Adipose tissue (tissue), 3 donors: Measurements from ENCODE around the gene ZFAND4. TPM values are rescaled to one million over a fixed set of nuclear protein-coding genes. Genes with fewer than 3 reads are reported as not detected.
"Not testable (repeated sequence)": the region's sequence is repeated elsewhere in the genome, so short reads cannot be mapped to it uniquely, and the experiment has no call there.

Source experiments
- H3K27ac ChIP-seq: one replicate; pipeline ENCODE4 v1.5.1; 2013; ENCODE audit warnings: low read depth, low read length
- WGBS, 3 donors: extraction: QIAGEN DNeasy Blood & Tissue Kit; methylation state at CpG; one replicate each; pipeline ENCODE4 v1.1.7; 2013; 5-methylcytosine and 5-hydroxymethylcytosine counted together
- polyA plus RNA-seq, 3 donors: library from polyadenylated mRNA; stranded (reverse); fragments of 200-250 nt; gene quantifications; one replicate each; pipeline ENCODE4 v1.2.3, GENCODE V29; 2013
- donor health status: healthy with polysubstance abuse.
- donor health status: Bipolar disorder and iron deficiency.
- donor health status: healthy.

ZFAND4 gene
- 1 to 10 TPM; 2.4 to 3.4 (median 2.9) TPM for polyA plus RNA-seq

GRCh38 chr10:45672181-45673073 is at the start of gene ZFAND4:
ZFAND4 (minus strand) TSS chr10:45672772; CDS start chr10:45663725, 9,047 bp downstream.
- WGBS, 3 donors: 0 to 1% (median 1%) methylated on average over 91 to 96 of the region's 96 CpGs
- H3K27ac ChIP-seq: no peak within 1 kb of the TSS

DNA sequence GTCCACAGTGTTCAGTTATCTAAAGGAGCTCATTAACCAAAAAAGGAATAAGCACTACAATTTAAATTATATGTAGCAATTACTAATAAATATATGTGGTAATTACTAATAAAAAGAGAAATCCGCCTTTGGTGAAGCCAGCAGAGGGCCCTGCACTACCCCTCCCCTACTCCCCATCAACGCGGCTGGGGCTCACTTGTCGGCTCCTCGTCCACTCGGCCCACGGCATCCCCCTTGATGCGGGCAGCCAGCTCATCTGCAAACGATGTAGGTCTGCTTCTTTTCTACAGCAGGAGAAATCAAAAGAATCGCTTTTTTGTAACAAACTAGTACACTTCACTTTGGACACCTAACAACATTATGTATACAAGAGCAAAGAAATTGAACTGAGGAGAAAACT is 48.9 kb upstream of the ZFAND4 start:
- not testable (repeated sequence) for H3K27ac ChIP-seq
- 51 to 76% (median 71%) methylated on average over 9 to 10 of the region's 10 CpGs for WGBS, 3 donors

DNA sequence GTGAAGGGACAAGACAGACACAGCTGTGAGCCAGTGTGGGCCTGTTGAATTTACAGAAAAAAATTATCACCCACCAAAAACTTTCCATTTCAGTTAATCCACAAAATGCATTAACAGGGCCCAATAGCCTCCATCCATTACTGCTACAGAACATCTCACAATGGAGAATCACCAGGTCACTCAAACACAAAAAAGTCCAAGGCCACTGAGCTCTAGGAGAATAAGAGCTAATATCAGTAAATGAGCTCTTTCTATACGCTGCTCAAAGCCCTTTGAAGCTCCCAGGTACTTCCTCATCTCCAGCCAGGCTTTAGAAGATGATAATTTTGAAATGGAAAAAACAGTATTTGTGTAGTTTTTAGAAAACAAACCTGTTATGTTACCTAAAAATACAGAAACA is 45.1 kb upstream of the ZFAND4 start:
- H3K27ac ChIP-seq: not testable (repeated sequence)
- WGBS, 3 donors: 66 to 81% (median 73%) methylated on average over 1 of the region's 1 CpG

DNA sequence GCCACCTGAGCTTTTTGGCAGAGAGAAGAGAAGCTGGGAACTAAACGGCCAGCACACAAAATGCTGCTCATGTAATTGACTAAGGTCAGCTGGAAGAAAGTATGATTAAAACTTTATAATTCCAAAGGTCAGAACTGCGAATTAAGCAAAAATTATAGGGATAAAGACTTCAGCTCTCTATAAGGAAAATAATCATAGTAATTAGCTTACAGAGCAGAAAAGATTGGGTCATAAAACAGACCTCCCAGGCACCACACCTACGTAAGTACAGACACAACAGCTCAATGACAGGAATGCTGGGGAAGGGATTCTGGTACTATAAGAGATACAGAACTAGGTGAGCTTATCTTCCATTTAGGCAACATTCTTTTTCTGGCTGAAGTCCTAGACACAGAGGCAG is 44.5 kb upstream of the ZFAND4 start:
- H3K27ac ChIP-seq: not testable (repeated sequence)
- 64 to 75% (median 70%) methylated on average over 3 of the region's 3 CpGs for WGBS, 3 donors

GRCh38 chr10:45711223-45711622 is 38.7 kb upstream of the ZFAND4 start:
- H3K27ac ChIP-seq: not testable (repeated sequence)
- WGBS, 3 donors: 42 to 74% (median 52%) methylated on average over 2 to 3 of the region's 5 CpGs

DNA sequence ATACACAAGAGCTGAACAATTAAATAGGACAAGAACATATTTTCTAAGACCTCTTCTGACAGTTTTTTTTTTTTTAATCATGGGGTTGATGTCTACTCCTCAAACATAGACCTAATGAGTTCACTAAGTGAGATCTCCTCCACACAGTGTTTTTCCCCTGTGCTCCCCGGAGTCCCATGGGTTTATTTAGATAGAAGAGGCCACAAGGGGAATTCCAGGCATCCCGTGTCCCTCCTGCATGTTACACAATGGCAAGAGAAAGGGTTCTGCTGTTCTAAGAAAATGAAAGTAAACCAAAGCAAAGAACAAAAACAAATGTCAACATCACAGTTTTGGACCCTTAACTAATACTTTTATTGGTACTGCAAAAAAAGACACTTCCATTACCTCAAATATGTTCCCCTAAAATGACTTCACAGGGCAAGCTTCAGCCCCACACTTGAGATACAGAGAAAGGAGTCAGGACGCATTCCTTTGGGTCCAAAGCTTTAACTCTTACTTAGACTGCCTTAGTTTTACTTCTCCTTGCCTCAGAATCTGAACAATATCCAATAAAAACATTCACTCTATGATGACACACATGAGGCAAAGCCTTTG is 37.7 kb upstream of the ZFAND4 start:
- not testable (repeated sequence) for H3K27ac ChIP-seq

DNA sequence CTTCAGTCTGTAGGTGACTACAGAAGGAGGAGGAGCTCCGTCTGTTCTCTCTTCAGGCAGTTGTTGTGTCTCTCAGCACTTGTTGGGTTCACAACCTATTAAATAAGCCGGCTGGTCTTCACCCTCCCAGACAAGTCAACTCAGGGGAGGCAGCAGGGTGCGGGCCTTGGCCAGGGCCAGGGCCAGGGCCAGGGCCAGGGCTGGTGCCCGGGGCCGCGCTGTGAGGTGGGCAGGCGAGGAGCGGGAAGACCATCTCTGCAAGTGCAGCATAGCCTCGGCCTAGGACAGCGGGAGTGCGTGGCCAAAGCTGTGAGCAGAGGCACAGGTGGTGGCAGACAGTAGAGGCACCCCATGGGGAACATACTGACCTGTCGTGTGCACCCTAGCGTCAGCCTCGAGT is 5.9 kb upstream of the ZFAND4 start:
- H3K27ac ChIP-seq: not testable (repeated sequence)
- WGBS, 3 donors: 89 to 94% (median 93%) methylated on average over 8 to 13 of the region's 14 CpGs

More for the DNA sequence above, 37.7 kb upstream of the ZFAND4 start:
- 44 to 64% (median 49%) methylated on average over 2 of the region's 3 CpGs for WGBS, 3 donors

DNA sequence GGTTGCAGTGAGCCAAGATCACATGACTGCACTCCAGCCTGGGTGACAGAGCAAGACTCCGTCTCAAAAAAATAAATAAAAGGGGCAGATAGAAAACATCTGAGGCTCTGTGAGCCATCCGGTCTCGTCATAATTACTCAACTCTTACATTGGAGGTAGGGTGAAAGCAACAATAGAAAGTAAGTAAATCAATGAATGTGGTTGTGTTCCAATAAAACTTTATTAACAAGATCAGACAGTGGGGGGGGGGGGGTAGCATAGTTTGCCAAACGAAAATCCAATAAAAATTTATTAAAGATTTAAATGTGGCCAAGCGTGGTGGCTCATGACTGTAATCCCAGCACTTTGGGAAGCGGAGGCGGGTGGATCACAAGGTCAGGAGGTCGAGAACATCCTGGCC is 2.8 kb upstream of the ZFAND4 start:
- 89 to 93% (median 92%) methylated on average over 8 of the region's 8 CpGs for WGBS, 3 donors
- no peak overlapping the region for H3K27ac ChIP-seq

DNA sequence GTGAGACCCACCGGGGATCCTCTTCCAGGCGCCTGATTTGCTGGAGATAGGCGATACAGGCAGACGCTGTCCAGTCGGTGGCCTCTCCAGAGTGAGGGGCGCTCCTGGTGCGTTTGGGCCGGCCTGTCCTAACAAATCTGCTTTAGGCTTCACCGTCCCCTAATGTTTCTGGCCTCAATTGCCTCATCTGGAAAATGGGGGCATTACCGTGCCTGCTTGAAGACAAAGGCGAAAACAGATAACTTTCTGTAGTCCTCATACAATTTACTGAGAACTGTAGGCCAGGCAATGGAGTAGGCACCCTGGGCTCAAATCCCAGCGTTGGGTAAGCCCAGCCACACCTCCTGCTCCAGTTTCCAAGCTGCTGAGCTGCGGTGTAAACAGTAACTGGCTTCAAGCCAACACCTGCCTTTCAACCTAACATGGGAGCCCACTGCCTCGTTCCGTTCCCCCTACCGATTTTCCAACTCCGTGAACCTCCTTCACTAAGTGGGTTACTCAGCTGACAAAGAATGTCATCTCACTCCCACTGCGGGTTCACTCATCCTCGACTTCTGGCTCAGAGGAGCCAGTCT is 589 bp upstream of the ZFAND4 start:
- 36 to 58% (median 52%) methylated on average over 19 of the region's 19 CpGs for WGBS, 3 donors
- H3K27ac ChIP-seq: no peak overlapping the region

- 82 to 93% (median 84%) methylated on average over 4 of the region's 4 CpGs for WGBS, 3 donors
- H3K27ac ChIP-seq: not testable (repeated sequence)
Measured at GRCh38 chr10:45671300-45671699, 1.3 kb downstream of the ZFAND4 start.

DNA sequence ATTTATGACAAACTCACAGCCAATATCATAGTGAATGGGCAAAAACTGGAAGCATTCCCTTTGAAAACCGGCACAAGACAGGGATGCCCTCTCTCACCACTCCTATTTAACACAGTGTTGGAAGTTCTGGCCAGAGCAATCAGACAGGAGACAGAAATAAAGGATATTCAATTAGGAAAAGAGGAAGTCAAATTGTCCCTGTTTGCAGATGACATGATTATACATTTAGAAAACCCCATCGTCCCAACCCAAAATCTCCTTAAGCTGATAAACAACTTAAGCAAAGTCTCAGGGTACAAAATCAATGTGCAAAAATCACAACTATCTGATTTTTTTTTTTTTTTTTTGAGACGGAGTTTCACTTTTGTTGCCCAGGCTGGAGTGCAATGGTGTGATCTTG is 2.7 kb downstream of the ZFAND4 start:
- H3K27ac ChIP-seq: not testable (repeated sequence)
- WGBS, 3 donors: 70 to 87% (median 72%) methylated on average over 3 of the region's 3 CpGs

DNA sequence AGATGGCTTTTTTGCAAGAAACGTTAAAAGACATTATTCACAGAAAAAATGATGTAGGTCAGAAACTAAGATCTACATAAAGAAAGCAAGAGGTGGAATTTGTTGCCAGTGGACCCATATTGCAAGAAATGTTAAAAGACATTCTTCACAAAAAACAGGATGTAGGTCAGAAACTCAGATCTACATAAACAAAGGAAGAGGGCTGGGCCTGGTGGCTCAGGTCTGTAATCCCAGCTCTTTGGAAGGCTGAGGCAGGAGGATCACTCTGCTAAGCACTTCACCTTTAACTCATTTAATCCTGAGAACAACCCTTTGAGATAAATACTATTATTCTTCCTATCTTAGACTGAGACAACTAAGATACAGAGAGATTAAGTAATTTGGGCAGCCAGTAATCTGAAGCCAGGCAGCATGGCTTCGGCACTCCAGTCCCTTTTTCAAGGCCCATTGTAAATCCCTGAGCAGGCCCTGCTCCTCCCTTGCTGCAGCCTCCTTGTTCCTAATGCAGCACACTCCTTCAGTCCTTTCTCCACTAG is 11.6 kb downstream of the ZFAND4 start:
- WGBS, 3 donors: 86 to 92% (median 92%) methylated on average over 2 of the region's 2 CpGs
- no peak overlapping the region for H3K27ac ChIP-seq

DNA sequence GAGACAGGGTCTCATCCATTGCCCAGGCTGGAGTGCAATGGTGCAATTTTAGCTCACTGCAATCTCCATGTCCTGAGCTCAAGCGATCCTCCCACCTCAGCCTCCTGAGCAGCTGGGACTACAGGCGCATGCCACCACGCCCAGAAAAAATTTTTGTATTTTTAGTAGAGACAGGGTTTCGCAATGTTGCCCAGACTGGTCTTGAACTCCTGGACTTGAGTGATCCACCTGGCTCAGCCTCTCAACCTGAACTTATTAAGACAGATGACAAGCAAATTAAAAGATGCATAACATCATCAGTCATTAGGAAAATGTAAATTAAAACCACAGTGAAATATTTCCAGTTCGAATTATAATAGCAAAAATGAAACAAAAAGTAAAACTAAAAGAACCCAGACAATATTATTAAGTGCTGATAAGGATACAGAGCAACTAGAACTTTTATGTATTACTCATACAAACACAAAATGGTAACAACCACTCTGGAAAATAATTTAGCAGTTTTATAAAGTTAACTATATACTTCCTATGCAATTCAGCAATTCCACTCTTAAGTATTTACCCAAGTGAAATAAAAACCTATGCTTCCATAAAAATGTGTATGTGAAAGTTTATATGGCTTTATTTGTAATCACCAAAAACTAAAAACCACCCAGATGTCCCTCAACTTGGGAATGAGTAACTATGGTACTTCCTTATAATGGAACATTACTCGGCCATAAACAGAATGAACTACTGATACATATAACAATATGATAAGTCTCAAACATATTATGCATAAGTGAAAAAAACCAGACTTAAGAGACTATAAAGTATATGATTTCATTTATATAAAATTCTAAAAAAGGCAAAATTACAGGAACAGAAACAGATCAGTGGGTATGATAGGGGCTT is 15.3 kb downstream of the ZFAND4 start:
- WGBS, 3 donors: 93 to 98% (median 94%) methylated on average over 6 of the region's 6 CpGs
- no peak overlapping the region for H3K27ac ChIP-seq

DNA sequence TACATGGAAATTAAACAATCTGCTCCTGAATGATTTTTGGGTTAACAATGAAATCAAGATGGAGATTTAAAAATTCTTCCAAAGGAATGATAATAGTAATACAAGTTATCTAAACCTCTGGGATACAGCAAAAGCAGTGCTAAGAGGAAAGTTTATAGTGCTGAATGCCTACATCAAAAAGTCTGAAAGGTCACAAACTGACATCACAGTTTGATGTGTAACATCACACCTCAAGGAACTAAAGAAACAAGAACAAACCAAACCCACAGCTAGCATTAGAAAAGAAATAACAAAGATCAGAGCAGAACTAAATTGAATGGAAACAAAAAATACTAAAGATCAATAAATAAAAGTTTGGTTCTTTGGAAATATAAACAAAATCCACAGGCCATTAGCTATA is 17.4 kb downstream of the ZFAND4 start:
- no peak overlapping the region for H3K27ac ChIP-seq

- not testable (repeated sequence) for H3K27ac ChIP-seq
- 96 to 100% (median 96%) methylated on average over 2 of the region's 2 CpGs for WGBS, 3 donors
Measured at GRCh38 chr10:45654753-45655141, 17.8 kb downstream of the ZFAND4 start.

GRCh38 chr10:45653454-45653853 is 19.1 kb downstream of the ZFAND4 start:
- H3K27ac ChIP-seq: no peak overlapping the region
- WGBS, 3 donors: 78 to 90% (median 85%) methylated on average over 2 of the region's 2 CpGs

GRCh38 chr10:45652511-45652910 is 20.1 kb downstream of the ZFAND4 start:
- no peak overlapping the region for H3K27ac ChIP-seq
- WGBS, 3 donors: 85 to 89% (median 88%) methylated on average over 1 of the region's 1 CpG

DNA sequence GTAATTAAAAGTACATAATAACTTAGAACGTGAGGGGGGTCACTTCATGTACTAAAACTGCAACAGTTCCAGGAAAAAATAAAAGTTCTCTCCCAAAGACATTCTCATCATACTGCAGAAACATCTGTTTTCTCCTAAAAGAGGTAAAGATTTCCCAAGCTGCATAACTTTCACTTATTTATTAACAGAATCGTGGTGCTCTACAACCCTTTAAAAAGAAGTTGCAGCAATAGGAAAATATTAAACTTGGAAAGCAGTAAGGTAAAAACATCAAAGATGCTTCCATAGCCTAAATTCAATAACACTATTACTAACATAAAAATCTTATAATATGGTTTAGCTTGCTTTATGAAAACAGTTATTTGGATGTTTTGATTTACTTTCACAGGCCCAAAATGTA is 23.3 kb downstream of the ZFAND4 start:
- 84 to 97% (median 94%) methylated on average over 2 of the region's 2 CpGs for WGBS, 3 donors
- H3K27ac ChIP-seq: no peak overlapping the region
